AG04449 (cell line): Measurements from ENCODE around the gene ADAMTSL3.

Source experiments
- CTCF ChIA-PET: fragments of 350-600 bp; formaldehyde crosslinking; extraction: SDS; loops from one replicate; lab custom pipeline; 2021; ENCODE audit warnings: antibody characterized with exemption; lab: Yijun Ruan, JAX
- POLR2A ChIA-PET: fragments of 400-600, 350-600 bp; formaldehyde crosslinking; extraction: SDS; loops from one replicate; lab custom pipeline; 2020; ENCODE audit warnings: antibody characterized with exemption, inconsistent platforms; lab: Yijun Ruan, JAX
- DNase-seq: peaks from one replicate; pipeline ENCODE4 v3.0.0-alpha.2; 2010; ENCODE audit warnings: low read depth, low spot score
- H3K4me3 ChIP-seq: 2 replicates; pipeline ENCODE4 v1.5.1; 2011; ENCODE audit warnings: low read depth, mild to moderate bottlenecking, control low read depth, low read length
- TF ChIP-seq, protein P1 (sequence below): IDR thresholded peaks from one replicate; pipeline ENCODE4 v1.5.1; 2011; ENCODE audit warnings: mild to moderate bottlenecking, moderate library complexity, low read length, control low read depth, inconsistent platforms; ENCODE audit not compliant: insufficient read depth; ENCODE audit errors: missing control alignments

Gene ADAMTSL3

DNA sequence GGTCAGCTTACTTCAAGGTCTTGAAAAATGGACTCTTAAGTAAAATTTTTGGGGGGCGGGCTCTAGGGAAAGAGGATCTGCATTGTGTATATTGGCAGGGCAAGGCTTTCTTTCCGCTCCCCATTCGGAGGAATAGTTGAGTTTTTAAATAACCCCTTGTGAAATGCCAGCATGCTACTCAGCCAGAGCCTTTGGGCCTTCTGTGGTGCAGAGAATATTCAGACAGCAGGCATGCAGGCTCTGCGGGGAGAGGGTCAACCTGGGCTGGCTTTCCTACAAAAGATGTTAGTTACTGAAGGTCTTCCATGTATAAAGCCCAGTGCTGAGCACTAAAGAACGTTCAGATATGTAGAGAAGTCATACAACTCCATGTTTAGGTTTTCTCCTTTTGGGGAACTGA is 40.6 kb downstream of the ADAMTSL3 start:
- DNase-seq: no peak

DNA sequence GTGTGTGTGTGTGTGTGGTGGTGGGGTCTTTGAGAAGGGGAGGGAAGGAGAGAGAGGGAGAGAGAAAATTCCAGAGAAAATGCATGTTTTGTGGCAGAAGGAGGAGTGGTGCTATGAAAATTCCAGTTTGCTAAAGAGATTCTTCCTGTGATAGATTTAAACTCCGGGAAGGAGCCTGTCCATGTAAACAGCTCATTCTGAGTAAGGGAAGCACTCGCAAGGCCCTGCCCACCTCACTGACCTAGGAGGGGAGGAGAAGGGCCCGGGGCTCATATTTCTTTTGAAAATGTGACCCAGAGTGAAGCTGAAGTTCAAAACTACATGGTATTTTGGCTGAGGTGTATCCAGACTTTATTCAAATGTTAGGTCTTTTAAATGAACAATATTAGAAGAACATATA is 41.3 kb downstream of the ADAMTSL3 start:
- TF ChIP-seq, protein P1, sequence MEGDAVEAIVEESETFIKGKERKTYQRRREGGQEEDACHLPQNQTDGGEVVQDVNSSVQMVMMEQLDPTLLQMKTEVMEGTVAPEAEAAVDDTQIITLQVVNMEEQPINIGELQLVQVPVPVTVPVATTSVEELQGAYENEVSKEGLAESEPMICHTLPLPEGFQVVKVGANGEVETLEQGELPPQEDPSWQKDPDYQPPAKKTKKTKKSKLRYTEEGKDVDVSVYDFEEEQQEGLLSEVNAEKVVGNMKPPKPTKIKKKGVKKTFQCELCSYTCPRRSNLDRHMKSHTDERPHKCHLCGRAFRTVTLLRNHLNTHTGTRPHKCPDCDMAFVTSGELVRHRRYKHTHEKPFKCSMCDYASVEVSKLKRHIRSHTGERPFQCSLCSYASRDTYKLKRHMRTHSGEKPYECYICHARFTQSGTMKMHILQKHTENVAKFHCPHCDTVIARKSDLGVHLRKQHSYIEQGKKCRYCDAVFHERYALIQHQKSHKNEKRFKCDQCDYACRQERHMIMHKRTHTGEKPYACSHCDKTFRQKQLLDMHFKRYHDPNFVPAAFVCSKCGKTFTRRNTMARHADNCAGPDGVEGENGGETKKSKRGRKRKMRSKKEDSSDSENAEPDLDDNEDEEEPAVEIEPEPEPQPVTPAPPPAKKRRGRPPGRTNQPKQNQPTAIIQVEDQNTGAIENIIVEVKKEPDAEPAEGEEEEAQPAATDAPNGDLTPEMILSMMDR: no peak
- ChIA-PET POLR2A (no interaction called here), CTCF (no interaction called here)
- DNase-seq: no peak
- no peak overlapping the region for H3K4me3 ChIP-seq

More for the DNA sequence above, 40.6 kb downstream of the ADAMTSL3 start:
- no peak overlapping the region for H3K4me3 ChIP-seq
- TF ChIP-seq, protein P1: no peak
- ChIA-PET POLR2A (no interaction called here), CTCF (no interaction called here)

GRCh38 chr15:83695901-83696425 is 42.0 kb downstream of the ADAMTSL3 start:
- ChIA-PET POLR2A (no interaction called here), CTCF (no interaction called here)
- DNase-seq: no peak
- TF ChIP-seq, protein P1: no peak
- H3K4me3 ChIP-seq: no peak overlapping the region

DNA sequence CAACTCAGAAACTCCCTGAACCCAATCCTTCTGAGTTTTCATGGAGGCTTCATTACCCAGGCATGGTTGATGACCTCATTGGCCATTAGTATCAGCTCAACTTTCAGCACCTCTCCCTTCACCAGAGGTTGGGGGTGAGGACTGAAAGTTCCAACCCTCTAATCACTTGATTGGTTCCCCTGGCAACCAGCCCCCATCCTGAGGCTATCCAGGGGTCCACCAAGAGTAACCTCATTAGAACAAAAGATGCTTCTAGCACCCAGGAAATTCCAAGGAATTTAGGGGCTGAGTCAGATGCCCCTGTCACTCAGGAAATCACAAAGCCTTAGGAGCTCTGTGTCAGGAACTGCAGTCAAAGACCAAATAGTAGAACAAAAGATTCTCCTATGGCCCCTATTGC is 43.8 kb downstream of the ADAMTSL3 start:
- POLR2A ChIA-PET: no interaction called here
- CTCF ChIA-PET: no interaction called here
- DNase-seq: no peak
- H3K4me3 ChIP-seq: no peak overlapping the region
- TF ChIP-seq, protein P1: no peak

DNA sequence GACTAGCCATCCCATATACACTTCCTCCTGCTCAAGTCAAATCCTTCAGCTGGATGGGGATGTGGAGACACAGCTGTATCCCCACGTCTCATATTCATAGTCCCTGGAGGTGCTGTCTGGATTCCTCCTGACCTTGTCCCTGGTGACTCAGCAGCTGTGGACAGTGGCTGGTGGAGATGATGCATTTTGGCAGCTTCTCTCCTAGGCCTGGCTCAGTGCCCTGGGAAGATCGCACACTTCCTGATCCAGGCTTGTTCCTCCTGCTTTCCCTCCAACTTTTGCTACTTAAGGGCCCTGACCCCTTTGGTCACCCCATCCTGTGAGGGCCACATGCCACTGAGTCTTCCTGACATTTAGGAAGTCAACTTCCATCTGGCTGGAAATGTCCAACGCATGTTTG is 44.4 kb downstream of the ADAMTSL3 start:
- POLR2A ChIA-PET: no interaction called here

DNA sequence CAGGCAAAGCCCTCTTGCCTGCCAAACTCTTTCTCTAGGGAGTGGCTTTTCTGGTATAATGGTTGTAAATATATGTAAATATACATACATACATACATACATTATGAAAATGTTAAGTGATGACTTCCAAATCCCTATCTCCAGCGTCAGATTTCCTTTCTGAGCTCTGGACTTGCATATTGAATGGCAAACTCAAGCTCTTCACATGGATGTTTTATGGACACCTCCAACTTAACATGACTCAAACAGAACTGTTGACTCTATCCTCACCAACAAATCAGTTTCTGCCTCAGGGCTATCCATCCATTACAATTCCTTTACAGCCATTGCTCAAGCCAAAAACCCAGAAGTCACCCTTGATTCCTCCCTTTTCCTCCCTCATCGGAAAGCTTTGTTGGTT is 45.1 kb downstream of the ADAMTSL3 start:
- ChIA-PET CTCF (no interaction called here), POLR2A (no interaction called here)
- no peak for DNase-seq
- TF ChIP-seq, protein P1: no peak
- no peak overlapping the region for H3K4me3 ChIP-seq

More for the DNA sequence above, 44.4 kb downstream of the ADAMTSL3 start:
- CTCF ChIA-PET: no interaction called here
- TF ChIP-seq, protein P1: no peak
- DNase-seq: no peak
- no peak overlapping the region for H3K4me3 ChIP-seq
